GM12878 (cell line): Measurements from ENCODE around the gene RAD21L1. TPM values are rescaled to one million over a fixed set of nuclear protein-coding genes. Genes with fewer than 3 reads are reported as not detected.

Experiments used
- ATAC-seq: fragments of 200-7000 bp; cut with Tn5 transposase; 3 replicates; pipeline ENCODE4 v1.9.1; 2020; ENCODE audit warnings: mild to moderate bottlenecking, moderate library complexity
- BruUV-seq: library from RNA; stranded (reverse); fragments of 400-500 nt; replicated peaks from 2 replicates; lab custom pipeline; 2021; lab: Mats Ljungman, UMichigan
- CTCF ChIA-PET: fragments of 300-600 bp; sonication (Branson Sonifier 250); formaldehyde crosslinking; extraction: SDS; loops from one replicate; lab custom pipeline; 2021; ENCODE audit warnings: inconsistent platforms; lab: Yijun Ruan, JAX
- POLR2A ChIA-PET: fragments of 350-600 bp; formaldehyde crosslinking; extraction: SDS; loops from one replicate; lab custom pipeline; 2021; ENCODE audit warnings: inconsistent platforms; lab: Charles Lee
- RAD21 ChIA-PET: fragments of 300-600 bp; sonication (Branson Sonifier 250); formaldehyde crosslinking; loops from one replicate; lab custom pipeline; 2023; ENCODE audit warnings: antibody characterized with exemption; ENCODE audit not compliant: unreplicated experiment; lab: Charles Lee
- SMC1A ChIA-PET: fragments of 300-600 bp; sonication (Branson Sonifier 250); formaldehyde crosslinking; loops from one replicate; lab custom pipeline; 2023; ENCODE audit not compliant: unreplicated experiment, uncharacterized antibody; lab: Charles Lee
- DNase-seq: peaks from one replicate; pipeline ENCODE4 v3.0.0-alpha.2; 2011; ENCODE audit warnings: low read depth, low spot score
- FAIRE-seq: peaks from 3 replicates; lab custom pipeline; 2011; peaks lifted over from hg19 to GRCh38; lab: Jason Lieb, UNC
- H2AFZ ChIP-seq: 2 replicates; pipeline ENCODE4 v1.6.0; 2011; ENCODE audit warnings: low read depth, low read length, control low read depth; ENCODE audit not compliant: control insufficient read depth
- H3K27ac ChIP-seq: 2 replicates; pipeline ENCODE4 v1.5.1; 2011; ENCODE audit warnings: control low read depth; ENCODE audit not compliant: control insufficient read depth, insufficient read depth
- H3K27me3 ChIP-seq, 2 experiments: replicated peaks in 1 of 2; 2 replicates each; pipeline versions ENCODE4 v1.6.0 to v1.6.1; 2011; ENCODE audit warnings: low read length in 1 of 2; ENCODE audit not compliant: control insufficient read depth in 2 of 2, insufficient read depth in 2 of 2
- H3K36me3 ChIP-seq, 2 experiments: 2 replicates each; pipeline ENCODE4 v1.5.1; 2011; ENCODE audit warnings: low read length in 1 of 2; ENCODE audit not compliant: control insufficient read depth in 2 of 2, insufficient read depth in 2 of 2
- H3K4me1 ChIP-seq: 2 replicates; pipeline ENCODE4 v1.6.1; 2011; ENCODE audit warnings: mild to moderate bottlenecking, low read length, moderate library complexity, mixed read lengths; ENCODE audit not compliant: control insufficient read depth, insufficient read depth
- H3K4me2 ChIP-seq: 2 replicates; pipeline ENCODE4 v1.6.0; 2011; ENCODE audit warnings: control low read depth; ENCODE audit not compliant: control insufficient read depth, insufficient read depth
- H3K4me3 ChIP-seq: fragments of 200-600 bp; sonication (generic); 2 replicates; pipeline ENCODE4 v1.5.1; 2016
- H3K79me2 ChIP-seq: 2 replicates; pipeline ENCODE4 v1.6.0; 2011; ENCODE audit warnings: low read length; ENCODE audit not compliant: control insufficient read depth, insufficient read depth
- H3K9ac ChIP-seq: 2 replicates; pipeline ENCODE4 v1.8.0; 2011; ENCODE audit warnings: low read length, control low read depth, mixed read lengths; ENCODE audit not compliant: control insufficient read depth, insufficient read depth
- H3K9me3 ChIP-seq: replicated peaks from 3 replicates; pipeline ENCODE4 v1.5.1; 2011; ENCODE audit warnings: mild to moderate bottlenecking, low read length; ENCODE audit not compliant: control insufficient read depth, insufficient read depth
- H4K20me1 ChIP-seq: 2 replicates; pipeline ENCODE4 v1.6.0; 2011; ENCODE audit not compliant: control insufficient read depth, insufficient read depth
- CEBPZ ChIP-seq: fragments of 150-350 bp; IDR thresholded peaks from 2 replicates; pipeline ENCODE4 v1.6.1; 2016; ENCODE audit warnings: low read depth, low read length
- CHD4 ChIP-seq: fragments of 200-600 bp; sonication (generic); IDR thresholded peaks from 2 replicates; pipeline ENCODE4 v1.6.1; 2016; ENCODE audit warnings: mild to moderate bottlenecking
- CREB1 ChIP-seq: IDR thresholded peaks from 2 replicates; pipeline ENCODE4 v1.6.1; 2012; ENCODE audit warnings: low read depth, mild to moderate bottlenecking, inconsistent platforms
- CUX1 ChIP-seq: IDR thresholded peaks from 2 replicates; pipeline ENCODE4 v1.6.1; 2012; ENCODE audit warnings: improper control_type of control experiment, low read depth, low read length; ENCODE audit not compliant: insufficient replicate concordance
- HDAC2 ChIP-seq: fragments of 200-600 bp; sonication (generic); IDR thresholded peaks from 2 replicates; pipeline ENCODE4 v1.6.1; 2017
- KLF5 ChIP-seq: fragments of 450-650 bp; IDR thresholded peaks from 2 replicates; pipeline ENCODE4 v1.6.1; 2014; ENCODE audit warnings: mild to moderate bottlenecking; ENCODE audit not compliant: partially characterized antibody
- NBN ChIP-seq: fragments of 450-650 bp; IDR thresholded peaks from 2 replicates; pipeline ENCODE4 v1.6.1; 2016
- NR2C2 ChIP-seq: IDR thresholded peaks from 2 replicates; pipeline ENCODE4 v1.6.1; 2011; ENCODE audit warnings: borderline replicate concordance, low read depth; ENCODE audit not compliant: control insufficient read depth, insufficient read length
- PAX8 ChIP-seq: fragments of 450-650 bp; IDR thresholded peaks from 2 replicates; pipeline ENCODE4 v1.6.1; 2017; ENCODE audit warnings: mild to moderate bottlenecking, moderate library complexity
- PML ChIP-seq: IDR thresholded peaks from 2 replicates; pipeline ENCODE4 v1.6.1; 2012; ENCODE audit warnings: low read length, inconsistent platforms
- POLR2AphosphoS2 ChIP-seq: IDR thresholded peaks from 2 replicates; pipeline ENCODE4 v1.6.1; 2011; ENCODE audit warnings: low read depth, mild to moderate bottlenecking, low read length, improper control_type of control experiment, moderate library complexity
- STAT3 ChIP-seq: IDR thresholded peaks from 2 replicates; pipeline ENCODE4 v1.6.1; 2011; ENCODE audit warnings: low read depth, low read length, improper control_type of control experiment
- ZZZ3 ChIP-seq: IDR thresholded peaks from 2 replicates; pipeline ENCODE4 v1.6.1; 2011; ENCODE audit warnings: low read depth; ENCODE audit not compliant: control insufficient read depth, insufficient read length
- WGBS: methylation state at CpG from one replicate; pipeline ENCODE4 v1.1.6; 2016; ENCODE audit warnings: low lambda C conversion rate; ENCODE audit not compliant: insufficient replicate concordance, insufficient coverage; ENCODE audit errors: missing lambda C conversion rate; 5-methylcytosine and 5-hydroxymethylcytosine counted together
- in situ Hi-C: fragments of 300-500 bp; cut with MboI; formaldehyde crosslinking; loops from 9 replicates; pipeline ENCODE4 v1.14.3; 2018; ENCODE audit warnings: mixed read lengths
- intact Hi-C: fragments of 100-400 bp; cut with micrococcal nuclease; formaldehyde crosslinking; loops from one replicate; pipeline ENCODE4 v1.14.2; 2022; ENCODE audit not compliant: unreplicated experiment
- polyA plus RNA-seq, 11 experiments: library from polyadenylated mRNA; depleted of rRNA in 4 of 11; unstranded in 6 of 11; stranded (reverse) in 5 of 11; fragments of >200 nt; fragmentation: Nextera tagmentation in 4 of 11; fragmentation: Illumina TruSeq in 1 of 11; extraction: Ambion mirVana in 4 of 11; extraction: Trizol in 1 of 11; gene quantifications; 1 replicate in 1 of 11; 2 replicates in 10 of 11; pipeline versions ENCODE4 v1.2.1 to v1.2.3, GENCODE V29; 2011 to 2016; ENCODE audit warnings: inconsistent platforms in 2 of 11, missing spikeins in 2 of 11, low read depth in 1 of 11
- total RNA-seq, 4 experiments: library from RNA; depleted of rRNA in 3 of 4; stranded (reverse); fragments of >200 nt in 3 of 4; fragmentation: Illumina TruSeq in 1 of 4; extraction: Trizol in 1 of 4; gene quantifications; 2 replicates each; pipeline versions ENCODE4 v1.2.1 to v1.2.3, GENCODE V29; 2013 to 2021
- TF ChIP-seq, protein P1 (sequence below): fragments of 150-350 bp; IDR thresholded peaks from 2 replicates; pipeline ENCODE4 v1.6.1; 2014; ENCODE audit warnings: mild to moderate bottlenecking, low read depth, low read length
- TF ChIP-seq, protein P2 (sequence below): IDR thresholded peaks from 2 replicates; pipeline ENCODE4 v1.6.1; 2012; ENCODE audit warnings: low read depth, low read length, improper control_type of control experiment

The RAD21L1 gene
- total and polyA plus RNA-seq, 10 of the 15 experiments (the other 5 are each of a cell fraction or from before 2014, with no cell fraction given): not detected

DNA sequence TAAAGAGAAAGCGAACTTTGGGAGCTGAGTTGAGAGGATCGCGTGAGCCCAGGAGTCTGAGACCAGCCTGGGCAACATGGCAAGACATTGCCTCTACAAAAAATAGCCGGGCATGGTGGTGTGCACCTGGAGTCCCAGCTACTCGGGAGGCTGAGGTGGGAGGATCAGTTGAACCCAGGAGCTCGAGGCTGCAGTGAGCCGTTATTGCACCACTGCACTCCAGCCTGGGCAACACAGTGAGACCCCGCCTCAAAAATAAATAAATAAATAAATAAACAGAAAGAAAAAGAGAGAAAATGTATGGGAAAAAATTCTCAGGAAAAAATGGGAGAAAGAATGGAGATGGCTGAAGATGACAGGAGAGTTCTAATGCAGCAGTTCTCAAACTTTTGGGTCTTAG lies 20.0 kb upstream of the RAD21L1 start:
- ChIA-PET POLR2A (no interaction called here), RAD21 (no interaction called here), SMC1A (interaction anchor here (0.5 to 0.6 kb wide), 2 partner anchors 247 to 1190 kb away, joined by 3 read pairs; no protein-coding TSS in a partner anchor), CTCF (interaction anchor here (1.0 kb wide), 1 partner anchor 388 kb away, joined by 3 read pairs; no protein-coding TSS in a partner anchor)
- Histone ChIP-seq H4K20me1 (no peaks in the 10 kb centered on the region), H3K9me3 (no peaks in the 10 kb centered on the region), H3K4me3 (no peak overlapping the region), H3K4me2 (no peak overlapping the region), H3K9ac (no peak overlapping the region), H3K79me2 (no peaks in the 10 kb centered on the region), H3K27ac (no peak overlapping the region), H3K4me1 (no peaks in the 10 kb centered on the region), H2AFZ (no peak overlapping the region), H3K27me3 (no peaks in the 10 kb centered on the region; a peak in 1 of 4 replicates), H3K36me3 (no peaks in the 10 kb centered on the region)
- intact Hi-C loops: no loop called here
- DNase-seq (no peak), FAIRE-seq (no peak), ATAC-seq (no peak)
- no TSS peak for BruUV-seq
- TF ChIP-seq CHD4 (no peak), CEBPZ (no peak), ZZZ3 (no peak), POLR2AphosphoS2 (no peak), HDAC2 (no peak), PML (no peak), NR2C2 (no peak), KLF5 (no peak), NBN (no peak), CREB1 (no peak), CUX1 (no peak), PAX8 (no peak), STAT3 (no peak)
- TF ChIP-seq, protein P1, sequence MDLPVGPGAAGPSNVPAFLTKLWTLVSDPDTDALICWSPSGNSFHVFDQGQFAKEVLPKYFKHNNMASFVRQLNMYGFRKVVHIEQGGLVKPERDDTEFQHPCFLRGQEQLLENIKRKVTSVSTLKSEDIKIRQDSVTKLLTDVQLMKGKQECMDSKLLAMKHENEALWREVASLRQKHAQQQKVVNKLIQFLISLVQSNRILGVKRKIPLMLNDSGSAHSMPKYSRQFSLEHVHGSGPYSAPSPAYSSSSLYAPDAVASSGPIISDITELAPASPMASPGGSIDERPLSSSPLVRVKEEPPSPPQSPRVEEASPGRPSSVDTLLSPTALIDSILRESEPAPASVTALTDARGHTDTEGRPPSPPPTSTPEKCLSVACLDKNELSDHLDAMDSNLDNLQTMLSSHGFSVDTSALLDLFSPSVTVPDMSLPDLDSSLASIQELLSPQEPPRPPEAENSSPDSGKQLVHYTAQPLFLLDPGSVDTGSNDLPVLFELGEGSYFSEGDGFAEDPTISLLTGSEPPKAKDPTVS: no peak
- TF ChIP-seq, protein P2, sequence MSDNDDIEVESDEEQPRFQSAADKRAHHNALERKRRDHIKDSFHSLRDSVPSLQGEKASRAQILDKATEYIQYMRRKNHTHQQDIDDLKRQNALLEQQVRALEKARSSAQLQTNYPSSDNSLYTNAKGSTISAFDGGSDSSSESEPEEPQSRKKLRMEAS: no peak
- TF ChIP-seq, all 136 proteins: peak for 0
- WGBS: 31% methylated on average over 8 of the region's 8 CpGs
- in situ Hi-C loops: no loop called here
